Ovary (tissue), 3 donors: ENCODE measurements around the gene CNTNAP5.

Experiments
- EP300 ChIP-seq: sonication (generic); formaldehyde crosslinking; IDR thresholded peaks from one replicate; pipeline ENCODE4 v1.6.1; 2017; ENCODE audit warnings: antibody characterized with exemption
- POLR2A ChIP-seq: fragments of 450-650 bp; IDR thresholded peaks from one replicate; pipeline ENCODE4 v1.6.1; 2017; ENCODE audit warnings: antibody characterized with exemption, mild to moderate bottlenecking, moderate library complexity
- TF ChIP-seq, protein P1 (sequence below), 3 donors: fragments of 450-650 bp in 2 of 3; fragments of 200-600 bp in 1 of 3; IDR thresholded peaks; one replicate each; pipeline versions ENCODE4 v1.5.1 to v1.8.0; 2016 to 2022; ENCODE audit warnings: antibody characterized with exemption in 3 of 3, mild to moderate bottlenecking in 1 of 3
- donor health status: DM: no; HTN: no; CAD: no.

DNA sequence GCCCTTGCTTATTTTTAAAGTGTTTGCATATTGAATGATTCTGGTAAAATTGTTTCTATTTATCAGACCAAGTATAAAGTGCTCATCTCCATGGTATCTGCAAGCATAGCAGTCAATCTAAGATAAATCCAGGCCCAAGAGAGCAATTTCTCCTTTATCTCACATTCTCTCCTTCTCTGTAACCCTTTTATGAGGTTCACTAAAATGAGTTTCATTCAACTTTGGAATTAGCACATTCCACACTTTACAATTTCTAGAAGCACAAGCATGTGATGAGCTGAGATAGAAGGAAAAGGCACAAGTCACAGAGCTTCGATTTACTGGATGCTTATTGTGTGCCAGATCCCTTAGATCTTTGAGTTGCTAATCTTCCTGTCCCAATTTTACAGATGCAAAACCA is 97.3 kb downstream of the CNTNAP5 start:
- TF ChIP-seq, protein P1, sequence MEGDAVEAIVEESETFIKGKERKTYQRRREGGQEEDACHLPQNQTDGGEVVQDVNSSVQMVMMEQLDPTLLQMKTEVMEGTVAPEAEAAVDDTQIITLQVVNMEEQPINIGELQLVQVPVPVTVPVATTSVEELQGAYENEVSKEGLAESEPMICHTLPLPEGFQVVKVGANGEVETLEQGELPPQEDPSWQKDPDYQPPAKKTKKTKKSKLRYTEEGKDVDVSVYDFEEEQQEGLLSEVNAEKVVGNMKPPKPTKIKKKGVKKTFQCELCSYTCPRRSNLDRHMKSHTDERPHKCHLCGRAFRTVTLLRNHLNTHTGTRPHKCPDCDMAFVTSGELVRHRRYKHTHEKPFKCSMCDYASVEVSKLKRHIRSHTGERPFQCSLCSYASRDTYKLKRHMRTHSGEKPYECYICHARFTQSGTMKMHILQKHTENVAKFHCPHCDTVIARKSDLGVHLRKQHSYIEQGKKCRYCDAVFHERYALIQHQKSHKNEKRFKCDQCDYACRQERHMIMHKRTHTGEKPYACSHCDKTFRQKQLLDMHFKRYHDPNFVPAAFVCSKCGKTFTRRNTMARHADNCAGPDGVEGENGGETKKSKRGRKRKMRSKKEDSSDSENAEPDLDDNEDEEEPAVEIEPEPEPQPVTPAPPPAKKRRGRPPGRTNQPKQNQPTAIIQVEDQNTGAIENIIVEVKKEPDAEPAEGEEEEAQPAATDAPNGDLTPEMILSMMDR (IDR thresholded peaks at IDR 0.05): no peak
- TF ChIP-seq EP300 (no peak), POLR2A (no peak)
